ENCODE data around the gene NFATC4.

DNA sequence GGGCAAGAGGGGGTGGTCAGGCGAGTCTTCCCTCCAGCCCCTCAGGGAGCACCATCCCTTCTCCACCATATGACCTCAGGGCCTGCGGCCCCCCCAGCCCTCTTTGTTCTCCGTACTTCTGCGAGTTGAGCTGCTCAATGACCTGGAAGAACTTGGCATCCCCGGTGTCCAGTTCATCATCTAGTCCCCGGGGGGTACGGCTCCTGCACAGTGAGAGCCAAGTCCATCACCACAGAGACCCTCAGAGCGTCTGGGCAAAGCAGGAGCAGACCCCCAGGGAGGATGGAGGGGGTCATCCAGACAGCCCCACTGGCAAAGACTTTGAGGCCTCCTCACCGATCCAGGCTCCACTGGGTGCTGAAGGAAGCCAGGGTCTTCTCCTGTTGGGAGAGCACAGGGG, 42.0 kb upstream of the NFATC4 start:
- TF ChIP-seq ATF3 (CRISPR knock-in tag; conservative IDR thresholded peaks at IDR 0.05) (no peak), CTCF (IDR thresholded peaks at IDR 0.05) (no peak), ZNF416 (CRISPR knock-in tag; IDR thresholded peaks at IDR 0.05) (no peak), ATF1 (CRISPR knock-in tag; IDR thresholded peaks at IDR 0.05) (no peak), ELF4 (CRISPR knock-in tag; IDR thresholded peaks at IDR 0.05; ENCODE audit: low read depth) (no peak), IRF1 (CRISPR knock-in tag; IDR thresholded peaks at IDR 0.05) (no peak)
- TF ChIP-seq, protein P1, sequence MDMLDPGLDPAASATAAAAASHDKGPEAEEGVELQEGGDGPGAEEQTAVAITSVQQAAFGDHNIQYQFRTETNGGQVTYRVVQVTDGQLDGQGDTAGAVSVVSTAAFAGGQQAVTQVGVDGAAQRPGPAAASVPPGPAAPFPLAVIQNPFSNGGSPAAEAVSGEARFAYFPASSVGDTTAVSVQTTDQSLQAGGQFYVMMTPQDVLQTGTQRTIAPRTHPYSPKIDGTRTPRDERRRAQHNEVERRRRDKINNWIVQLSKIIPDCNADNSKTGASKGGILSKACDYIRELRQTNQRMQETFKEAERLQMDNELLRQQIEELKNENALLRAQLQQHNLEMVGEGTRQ (CRISPR knock-in tag; IDR thresholded peaks at IDR 0.05) = no peak
- TF ChIP-seq, protein P2, sequence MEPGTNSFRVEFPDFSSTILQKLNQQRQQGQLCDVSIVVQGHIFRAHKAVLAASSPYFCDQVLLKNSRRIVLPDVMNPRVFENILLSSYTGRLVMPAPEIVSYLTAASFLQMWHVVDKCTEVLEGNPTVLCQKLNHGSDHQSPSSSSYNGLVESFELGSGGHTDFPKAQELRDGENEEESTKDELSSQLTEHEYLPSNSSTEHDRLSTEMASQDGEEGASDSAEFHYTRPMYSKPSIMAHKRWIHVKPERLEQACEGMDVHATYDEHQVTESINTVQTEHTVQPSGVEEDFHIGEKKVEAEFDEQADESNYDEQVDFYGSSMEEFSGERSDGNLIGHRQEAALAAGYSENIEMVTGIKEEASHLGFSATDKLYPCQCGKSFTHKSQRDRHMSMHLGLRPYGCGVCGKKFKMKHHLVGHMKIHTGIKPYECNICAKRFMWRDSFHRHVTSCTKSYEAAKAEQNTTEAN (CRISPR knock-in tag; IDR thresholded peaks at IDR 0.05) = no peak
- TF ChIP-seq, protein P3, sequence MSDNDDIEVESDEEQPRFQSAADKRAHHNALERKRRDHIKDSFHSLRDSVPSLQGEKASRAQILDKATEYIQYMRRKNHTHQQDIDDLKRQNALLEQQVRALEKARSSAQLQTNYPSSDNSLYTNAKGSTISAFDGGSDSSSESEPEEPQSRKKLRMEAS (CRISPR knock-in tag; IDR thresholded peaks at IDR 0.05) = no peak
